ENCODE measurements around the gene TNFSF4.
A peak's percentile ranks its signal among the peaks of the same experiment; 100 is the strongest.

TNFSF4 gene

DNA sequence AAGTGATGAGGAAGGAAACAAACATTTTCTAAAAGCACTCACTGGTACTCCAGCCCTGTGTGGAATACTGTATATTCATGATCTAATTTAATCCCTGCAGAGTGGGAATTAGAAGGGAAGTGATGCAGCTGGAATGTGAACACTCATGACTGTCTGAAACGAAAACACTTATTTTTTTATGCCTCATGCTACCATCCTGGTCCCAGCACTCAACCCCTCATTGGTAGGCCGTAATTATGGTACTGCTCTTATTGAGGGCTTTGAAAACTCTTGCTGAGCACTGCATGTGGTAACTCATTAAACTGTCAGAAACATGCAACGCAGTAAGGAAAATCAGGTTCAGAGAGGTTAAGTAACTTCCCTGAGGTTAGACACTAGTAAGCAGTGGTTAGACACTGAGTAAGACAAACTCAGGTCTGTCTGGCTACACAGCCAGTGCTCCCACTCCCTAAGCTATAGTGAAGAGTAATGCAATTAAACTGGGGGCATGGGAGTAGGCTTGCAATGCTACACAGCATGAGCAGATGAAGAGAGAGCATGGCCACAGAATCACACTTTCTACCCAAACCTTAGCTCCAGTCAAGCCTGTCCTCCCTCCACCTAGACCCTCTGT is 17.3 kb upstream of the TNFSF4 start:
- no peak for DNase-seq
- no peak for TF ChIP-seq POLR2A (IDR thresholded peaks at IDR 0.05; ENCODE audit: low read length)
- no peak for TF ChIP-seq GATA1 (IDR thresholded peaks at IDR 0.05; ENCODE audit: low read depth, low read length)

DNA sequence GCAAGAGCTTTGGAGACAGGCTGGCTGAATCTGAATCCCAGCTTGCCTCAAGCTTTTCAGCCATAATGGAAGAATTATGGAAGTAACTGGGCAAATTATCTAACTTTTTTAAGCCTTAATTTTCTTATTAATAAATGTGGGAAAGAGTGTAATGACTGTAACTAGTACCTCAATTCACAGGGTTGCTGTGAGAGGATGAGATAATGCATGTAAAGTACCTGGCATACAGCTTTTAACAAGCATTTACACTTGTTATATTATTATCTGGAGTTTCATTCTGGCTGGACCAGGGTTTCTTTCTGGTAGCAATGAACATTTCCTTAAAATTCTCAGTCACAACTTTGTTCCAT is 15.9 kb upstream of the TNFSF4 start:
- no peak for DNase-seq
- no peak for TF ChIP-seq GATA1 (IDR thresholded peaks at IDR 0.05; ENCODE audit: low read depth, low read length)
- no peak for TF ChIP-seq POLR2A (IDR thresholded peaks at IDR 0.05; ENCODE audit: low read length)

DNA sequence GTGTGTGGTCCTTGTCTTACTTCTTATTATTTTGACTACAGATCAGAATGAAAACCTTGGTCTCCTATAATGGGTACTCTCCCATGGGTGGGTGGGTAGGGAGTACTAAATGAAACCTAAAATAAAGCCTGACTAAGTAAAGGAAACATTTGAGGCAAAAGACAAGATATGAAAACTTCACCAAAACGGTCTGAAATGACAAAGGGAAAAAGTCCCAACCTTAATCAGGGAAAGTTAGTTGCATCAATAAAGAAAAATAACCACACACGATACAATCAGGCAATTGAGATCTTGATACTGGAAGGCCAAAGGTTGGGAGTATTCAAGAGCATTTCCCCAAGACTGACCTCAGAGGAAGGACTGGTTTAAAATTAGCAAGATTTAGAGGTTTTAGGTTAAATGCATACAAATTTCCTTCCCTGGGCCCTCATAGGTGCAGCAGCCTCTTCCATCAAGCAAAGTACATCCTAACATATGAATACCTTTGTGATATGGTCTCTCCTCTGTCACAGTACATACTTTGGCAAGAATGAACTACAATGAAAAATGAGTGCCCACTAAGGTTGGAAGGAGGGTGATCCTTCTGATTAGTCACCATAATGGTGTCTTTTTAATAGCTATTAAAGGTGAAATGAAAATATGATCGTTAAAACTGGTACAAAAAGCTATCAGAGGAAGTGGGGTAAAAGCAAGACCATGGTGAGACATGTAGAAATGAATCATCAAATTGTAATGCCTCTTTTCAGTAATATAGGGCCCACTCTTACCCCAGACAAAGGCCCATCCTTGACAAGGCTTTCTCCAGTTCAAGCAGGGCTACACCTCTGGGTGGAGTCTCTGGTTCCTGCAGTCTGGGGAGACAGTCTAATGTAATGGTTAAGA is 15.3 kb upstream of the TNFSF4 start:
- TF ChIP-seq GATA1 (IDR thresholded peaks at IDR 0.05; ENCODE audit: low read depth, low read length), result no peak
- no peak for TF ChIP-seq POLR2A (IDR thresholded peaks at IDR 0.05; ENCODE audit: low read length)
- DNase-seq, result no peak

DNA sequence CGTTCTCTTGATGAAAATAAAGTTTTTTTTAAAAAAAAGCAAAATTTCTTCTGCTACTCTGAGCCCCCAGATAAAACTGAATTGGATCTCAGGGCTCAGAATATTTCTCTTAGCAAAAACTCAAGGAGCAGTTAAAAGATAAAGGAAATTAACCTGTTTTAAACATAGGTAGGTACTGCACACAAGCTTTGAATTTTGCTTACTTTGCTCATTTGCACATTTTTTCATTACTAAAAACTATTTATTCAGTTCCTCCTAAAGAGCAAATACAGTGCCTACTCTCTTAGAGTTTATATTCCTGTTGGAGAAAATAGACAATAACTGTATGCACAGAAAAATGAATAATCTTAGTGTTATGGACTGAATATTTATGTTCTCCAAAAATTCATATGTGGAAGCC is 13.0 kb upstream of the TNFSF4 start:
- TF ChIP-seq POLR2A (IDR thresholded peaks at IDR 0.05; ENCODE audit: low read length) (no peak), GATA1 (IDR thresholded peaks at IDR 0.05; ENCODE audit: low read depth, low read length) (no peak)

DNA sequence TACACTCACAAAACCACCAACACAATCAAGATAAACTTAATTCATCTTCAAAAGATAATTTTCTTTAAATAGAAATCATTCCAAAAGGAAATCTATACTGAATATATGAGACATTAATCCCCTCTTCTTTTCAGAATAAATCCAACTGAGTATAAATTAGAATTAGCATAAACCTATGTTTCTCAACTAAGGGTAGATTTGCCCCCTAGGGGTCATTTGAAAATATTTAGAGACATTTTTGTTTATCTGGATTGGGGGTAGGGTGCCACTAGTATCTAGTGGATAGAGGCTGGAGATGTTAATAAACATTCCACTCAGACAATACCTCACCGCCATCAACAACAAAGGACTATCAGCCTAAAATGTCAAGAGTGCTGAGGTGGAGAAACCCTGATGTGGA is 6.5 kb upstream of the TNFSF4 start:
- DNase-seq, result no peak
- TF ChIP-seq GATA1 (IDR thresholded peaks at IDR 0.05; ENCODE audit: low read depth, low read length), result no peak
- TF ChIP-seq POLR2A (IDR thresholded peaks at IDR 0.05; ENCODE audit: low read length), result no peak

More for the DNA sequence above, 13.0 kb upstream of the TNFSF4 start:
- DNase-seq, result no peak

DNA sequence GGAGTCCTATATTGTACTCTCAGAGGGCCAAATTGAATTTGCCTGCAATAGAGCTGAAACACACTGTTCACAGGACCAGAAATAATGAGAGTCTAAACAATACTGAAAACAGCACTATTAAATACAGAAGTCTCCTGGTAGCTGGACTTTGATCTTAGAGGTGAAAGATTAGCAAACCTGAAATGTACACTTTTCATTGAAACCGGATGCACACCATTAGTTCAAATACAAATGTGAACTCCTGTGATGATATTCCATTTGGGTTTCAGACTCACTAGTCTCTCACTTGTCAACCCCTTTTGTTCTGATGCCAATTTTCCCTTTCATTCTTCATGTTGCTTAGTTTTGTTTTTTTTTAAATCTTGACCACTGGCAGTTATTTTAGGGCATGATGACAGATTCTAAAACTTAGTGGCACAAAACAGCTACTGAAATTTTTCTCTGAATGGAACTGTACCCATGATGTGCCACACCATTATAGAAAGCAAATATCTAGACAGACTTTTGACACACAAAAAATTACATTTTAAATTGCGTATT is 5.9 kb upstream of the TNFSF4 start:
- TF ChIP-seq GATA1 (IDR thresholded peaks at IDR 0.05; ENCODE audit: low read depth, low read length) (no peak), POLR2A (IDR thresholded peaks at IDR 0.05; ENCODE audit: low read length) (no peak)
- no peak for DNase-seq

DNA sequence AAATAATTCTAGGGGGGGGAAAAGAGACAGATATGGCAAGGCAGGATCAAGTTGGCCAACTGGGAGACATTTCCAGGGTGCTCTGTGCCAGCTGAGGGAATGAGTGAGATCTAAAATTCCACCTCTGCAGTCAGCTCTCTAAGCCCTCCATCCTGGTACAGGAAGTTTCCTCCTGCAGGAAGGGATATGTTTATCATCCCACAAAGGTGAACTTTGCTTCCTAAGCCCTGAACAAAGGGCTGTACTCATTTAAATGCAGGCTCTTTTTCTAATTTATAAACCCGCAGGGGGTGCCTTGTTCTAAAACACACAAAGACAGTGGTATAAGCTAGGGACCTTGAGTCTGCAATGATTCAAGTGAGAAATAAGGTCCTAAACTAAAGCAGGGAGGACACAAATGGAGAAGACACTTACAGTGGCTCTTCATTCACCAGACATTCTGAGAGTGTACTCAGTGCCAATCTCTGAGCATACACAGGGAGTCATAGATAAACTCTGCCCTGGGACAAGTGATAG is 3.6 kb upstream of the TNFSF4 start:
- DNase-seq, result no peak
- TF ChIP-seq GATA1 (IDR thresholded peaks at IDR 0.05; ENCODE audit: low read depth, low read length), result no peak
- TF ChIP-seq POLR2A (IDR thresholded peaks at IDR 0.05; ENCODE audit: low read length), result no peak

DNA sequence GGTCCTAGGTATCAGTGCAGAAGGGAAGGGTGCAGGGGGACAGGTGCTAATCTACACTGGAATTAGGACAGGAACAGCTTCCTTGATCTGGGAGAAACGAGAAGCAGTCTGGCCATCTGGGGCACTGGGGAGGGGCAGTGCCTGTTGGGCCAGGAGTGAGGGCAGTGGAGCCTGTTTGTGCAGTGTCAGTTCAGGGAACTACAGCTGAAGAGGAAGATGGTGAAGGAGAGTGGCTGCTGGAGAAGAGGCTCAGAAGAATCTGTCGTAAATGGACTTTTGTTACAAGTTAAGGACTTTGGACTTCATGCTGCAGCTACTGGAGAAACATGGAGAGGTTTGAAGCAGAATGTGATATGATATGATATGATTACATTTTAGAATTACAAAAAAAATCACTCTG is 3.2 kb upstream of the TNFSF4 start:
- TF ChIP-seq POLR2A (IDR thresholded peaks at IDR 0.05; ENCODE audit: low read length) (no peak), GATA1 (IDR thresholded peaks at IDR 0.05; ENCODE audit: low read depth, low read length) (no peak)
- DNase-seq, result no peak

DNA sequence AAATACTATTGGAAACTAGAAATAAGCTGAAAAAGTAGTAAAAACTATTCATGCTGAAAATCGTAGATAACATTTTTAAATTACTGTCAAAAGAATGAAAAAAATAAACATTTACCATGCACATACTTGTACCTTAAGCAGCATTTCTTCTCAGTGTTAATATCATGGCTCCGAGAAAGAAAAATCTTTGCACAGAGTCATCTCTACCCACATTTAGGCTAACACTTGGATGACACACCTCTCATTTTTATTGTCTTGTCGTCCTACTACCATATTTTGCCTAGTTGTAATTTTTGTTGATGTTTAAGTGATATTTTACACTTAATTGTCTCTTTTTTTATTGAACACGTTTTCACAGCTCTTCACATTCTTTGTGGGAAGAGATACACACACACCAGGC is 1.7 kb upstream of the TNFSF4 start:
- DNase-seq, result no peak
- no peak for TF ChIP-seq POLR2A (IDR thresholded peaks at IDR 0.05; ENCODE audit: low read length)
- TF ChIP-seq GATA1 (IDR thresholded peaks at IDR 0.05; ENCODE audit: low read depth, low read length), result no peak

DNA sequence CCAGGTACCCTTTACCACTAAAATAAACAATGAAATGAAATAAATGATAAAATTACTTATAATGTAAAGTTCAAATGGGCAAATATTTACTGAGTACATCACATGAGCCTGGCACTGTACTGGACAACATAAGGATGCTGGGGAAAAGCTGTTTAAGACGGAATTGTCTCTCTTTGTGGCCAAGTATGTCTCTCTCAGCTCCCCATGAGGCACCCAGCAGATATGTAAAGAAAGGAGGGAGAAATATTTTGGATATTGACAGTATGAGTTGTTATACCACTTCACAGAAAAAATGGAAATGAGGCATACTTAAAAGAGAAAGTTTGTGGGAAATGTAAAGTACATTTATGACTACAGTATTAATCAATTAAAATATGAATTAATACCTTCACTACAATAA is 1.0 kb upstream of the TNFSF4 start:
- TF ChIP-seq POLR2A (IDR thresholded peaks at IDR 0.05; ENCODE audit: low read length), result no peak
- no peak for TF ChIP-seq GATA1 (IDR thresholded peaks at IDR 0.05; ENCODE audit: low read depth, low read length)
- no peak for DNase-seq

DNA sequence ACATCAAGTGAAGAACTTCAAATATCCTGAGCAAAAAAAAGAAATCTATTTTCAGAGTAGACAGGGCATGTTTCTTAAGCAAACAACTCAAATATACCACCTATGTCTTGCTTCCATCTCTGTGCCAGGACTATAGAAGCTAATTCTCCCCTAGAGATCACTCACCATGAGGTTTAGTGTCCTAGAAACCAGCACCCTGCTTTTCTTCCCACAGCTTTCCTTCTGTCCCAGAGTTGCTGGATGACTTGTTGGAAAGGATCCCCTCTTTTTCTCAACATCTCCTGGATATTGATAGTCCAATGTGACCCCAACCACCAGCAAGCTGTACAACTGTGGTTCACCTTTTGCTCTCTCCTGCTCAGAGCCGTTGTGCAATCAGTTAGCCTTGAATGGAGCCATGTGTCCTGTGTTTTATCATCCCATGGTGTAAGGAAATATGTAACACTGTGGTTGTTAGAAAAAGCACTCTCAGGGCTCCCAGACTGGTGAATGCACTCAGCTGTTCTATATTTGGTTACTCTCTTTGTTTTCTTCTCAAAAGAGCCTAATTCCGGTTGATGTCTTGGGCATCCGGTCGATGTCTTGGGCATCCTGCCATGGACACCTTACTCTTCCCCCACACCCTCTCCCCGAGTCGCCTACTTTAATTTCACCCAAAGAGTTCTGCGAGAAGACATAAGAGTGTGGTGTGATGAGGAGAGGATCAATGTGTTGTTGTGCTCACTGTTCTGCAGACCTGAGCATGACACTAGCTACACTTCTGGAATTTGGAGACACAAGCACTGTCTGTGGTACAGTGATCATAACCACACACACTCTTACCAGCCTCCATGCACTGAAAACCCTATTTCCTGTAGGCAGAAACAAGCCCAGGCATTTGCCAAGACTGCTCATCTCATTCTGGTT is 1.7 kb downstream of the TNFSF4 start:
- no peak for DNase-seq
- TF ChIP-seq POLR2A (IDR thresholded peaks at IDR 0.05; ENCODE audit: low read length) (no peak), GATA1 (IDR thresholded peaks at IDR 0.05; ENCODE audit: low read depth, low read length) (no peak)

DNA sequence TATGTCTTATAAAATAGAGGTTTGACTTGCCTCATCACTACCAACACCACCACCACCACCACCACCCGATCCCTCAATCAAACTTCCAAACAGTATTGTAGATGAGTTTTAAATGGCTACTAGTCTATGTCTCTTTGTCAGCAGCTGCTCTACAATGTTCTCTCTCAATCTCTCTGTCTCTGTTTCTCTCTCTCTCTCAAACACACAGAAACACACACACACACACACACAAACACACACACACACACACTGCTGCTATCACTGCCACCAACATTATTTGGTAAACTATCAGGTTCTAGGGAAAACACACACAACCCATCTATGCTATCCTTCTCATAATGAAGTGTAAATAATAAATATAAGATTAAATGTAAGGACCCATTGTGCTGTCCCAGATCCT is 2.4 kb downstream of the TNFSF4 start:
- no peak for DNase-seq
- TF ChIP-seq GATA1 (IDR thresholded peaks at IDR 0.05; ENCODE audit: low read depth, low read length) (no peak), POLR2A (IDR thresholded peaks at IDR 0.05; ENCODE audit: low read length) (no peak)

DNA sequence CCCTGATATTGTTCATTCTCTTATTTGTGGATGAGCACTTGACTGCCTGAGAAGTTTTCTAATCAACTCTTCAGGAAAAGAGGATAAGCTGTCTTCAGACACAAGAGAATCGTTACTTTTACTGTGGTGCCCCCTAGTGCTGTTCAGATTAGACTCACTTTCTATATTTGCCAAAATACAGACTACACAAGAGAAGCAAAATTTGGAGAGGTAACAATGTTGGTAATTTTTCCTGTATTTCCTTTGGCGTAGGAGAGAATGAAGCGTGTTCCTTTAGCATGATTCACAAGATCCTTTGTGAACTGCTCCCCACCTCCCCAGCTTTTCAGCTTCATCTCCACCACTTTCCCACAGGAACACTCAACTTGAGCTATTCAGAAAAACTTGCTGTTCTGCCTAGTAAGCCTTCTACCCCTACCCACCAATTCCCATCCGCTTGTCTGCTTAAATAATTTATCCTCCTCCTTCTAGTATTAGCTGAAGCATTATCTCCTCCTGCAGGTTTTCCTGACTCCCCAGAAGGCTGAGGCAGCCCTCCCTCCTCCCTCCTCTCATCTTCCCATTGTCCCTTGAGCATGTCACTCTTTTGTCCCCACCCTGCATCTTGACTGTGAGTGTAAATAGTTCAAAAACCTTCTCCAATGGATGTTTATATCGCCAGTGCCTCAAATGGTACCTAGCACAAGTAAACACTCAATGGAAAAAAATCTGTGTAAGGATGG is 4.5 kb downstream of the TNFSF4 start:
- peak; percentile 48 to 71 for DNase-seq
- TF ChIP-seq POLR2A (IDR thresholded peaks at IDR 0.05; ENCODE audit: low read length) (no peak), GATA1 (IDR thresholded peaks at IDR 0.05; ENCODE audit: low read depth, low read length) (no peak)
